ENCODE data around the gene SP100. TPM values are rescaled to one million over a fixed set of nuclear protein-coding genes. Genes with fewer than 3 reads are reported as not detected.
"Not testable (repeated sequence)": the region's sequence is repeated elsewhere in the genome, so short reads cannot be mapped to it uniquely, and the experiment has no call there.

Gene SP100
- total RNA-seq, 1 experiment from 2014 or later, result 28.4 TPM

DNA sequence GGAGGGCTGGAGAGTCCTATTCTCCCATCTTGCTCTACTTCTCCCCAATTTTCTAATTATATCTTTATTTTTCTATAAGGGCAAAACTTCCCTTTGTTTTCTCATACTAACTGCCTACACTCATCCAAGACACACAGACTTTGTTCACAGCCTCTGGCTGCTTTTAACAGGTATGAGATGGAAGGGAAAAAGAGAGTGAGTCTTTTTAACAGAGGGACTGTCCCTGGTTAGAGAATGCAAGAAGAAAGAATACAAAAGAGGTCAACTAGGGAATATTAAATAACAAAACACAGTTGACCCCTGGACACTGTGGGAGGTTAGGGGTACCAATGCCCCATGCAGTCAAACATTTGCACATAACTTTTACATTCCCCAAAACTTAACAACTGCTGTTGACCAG, 41.8 kb downstream of the SP100 start:
- no peak for DNase-seq (ENCODE audit: low spot score)

GRCh38 chr2:230459216-230459615, 43.2 kb downstream of the SP100 start:
- DNase-seq (ENCODE audit: low spot score), result no peak

DNA sequence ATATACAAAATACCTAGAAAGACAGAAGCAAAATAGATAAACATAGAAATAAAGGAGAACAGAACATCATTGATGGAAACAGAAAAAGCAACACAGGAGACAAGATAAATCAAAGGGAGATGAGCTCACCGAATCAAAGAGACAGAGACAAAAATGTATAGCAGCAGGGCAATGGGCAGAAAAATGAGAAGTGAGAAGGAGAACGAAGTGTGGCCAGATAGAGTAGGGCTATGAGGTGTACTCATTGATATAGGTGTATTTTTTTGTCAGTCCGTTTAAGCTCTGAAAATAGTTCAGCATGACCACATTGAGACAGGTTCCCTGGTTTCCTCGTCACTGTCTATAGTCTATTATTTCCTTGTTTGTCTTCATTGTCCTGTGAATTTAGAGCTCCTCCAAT, 55.1 kb downstream of the SP100 start:
- DNase-seq (ENCODE audit: low spot score), result no peak

DNA sequence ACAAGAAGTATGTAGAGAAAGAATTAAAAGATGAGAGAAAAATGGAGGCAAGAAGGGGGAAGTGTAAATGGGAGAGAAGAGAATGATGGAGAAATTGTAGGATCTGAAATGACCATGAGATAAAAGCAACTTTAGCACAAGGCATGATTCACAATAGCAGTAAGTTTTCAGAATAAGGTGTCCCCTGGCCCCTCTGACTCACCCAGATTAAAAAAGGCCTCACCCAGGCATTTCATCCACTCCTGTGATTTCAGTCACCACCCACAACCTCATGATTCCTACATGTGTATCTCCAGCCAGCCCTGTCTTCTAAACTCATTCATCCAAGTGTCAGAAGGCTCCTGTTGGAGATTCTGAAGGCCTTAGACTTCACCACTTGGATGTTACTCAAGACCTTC, 56.6 kb downstream of the SP100 start:
- DNase-seq (ENCODE audit: low spot score), result no peak

GRCh38 chr2:230473378-230473777, 57.4 kb downstream of the SP100 start:
- DNase-seq (ENCODE audit: low spot score), result no peak

DNA sequence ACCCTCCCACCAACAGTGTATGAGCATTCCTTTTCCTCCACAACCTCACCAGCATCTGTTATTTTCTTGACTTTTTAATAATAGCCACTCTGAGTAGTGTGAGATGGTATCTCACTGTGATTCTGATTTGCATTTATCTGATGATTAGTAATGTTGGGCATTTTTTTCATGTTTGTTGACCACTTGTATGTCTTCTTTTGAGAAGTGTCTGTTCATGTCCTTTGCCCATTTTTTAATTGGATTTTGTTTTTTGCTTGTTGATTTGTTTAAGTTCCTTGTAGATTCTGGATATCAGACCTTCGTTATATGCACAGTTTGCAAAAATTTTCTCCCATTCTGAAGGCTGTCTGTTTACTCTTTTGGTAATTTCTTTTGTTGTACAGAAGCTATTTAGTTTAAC, 59.1 kb downstream of the SP100 start:
- DNase-seq (ENCODE audit: low spot score), result no peak

GRCh38 chr2:230485801-230486341, 69.9 kb downstream of the SP100 start:
- DNase-seq (ENCODE audit: low spot score), result no peak

DNA sequence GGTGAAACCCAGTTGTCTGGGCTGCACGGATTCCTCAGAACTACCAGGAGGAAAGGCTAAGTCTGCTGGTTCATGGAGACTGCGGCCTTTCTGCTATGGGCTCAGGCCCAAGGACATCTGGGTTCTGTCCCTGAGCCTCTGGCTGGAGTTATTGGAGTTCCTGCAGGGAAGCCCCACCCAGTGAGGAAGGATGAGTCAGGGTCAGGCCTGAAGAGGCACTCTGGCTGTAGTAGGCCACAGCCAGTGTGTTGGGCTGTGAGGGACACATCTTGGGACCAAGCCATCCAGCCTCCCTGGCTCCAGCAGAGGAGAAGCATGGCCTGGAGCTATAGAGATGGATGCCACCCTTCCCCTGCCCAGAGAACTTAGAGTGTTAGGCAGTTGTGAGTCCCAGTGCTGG, 75.2 kb downstream of the SP100 start:
- DNase-seq (ENCODE audit: low spot score), result not testable (repeated sequence)

DNA sequence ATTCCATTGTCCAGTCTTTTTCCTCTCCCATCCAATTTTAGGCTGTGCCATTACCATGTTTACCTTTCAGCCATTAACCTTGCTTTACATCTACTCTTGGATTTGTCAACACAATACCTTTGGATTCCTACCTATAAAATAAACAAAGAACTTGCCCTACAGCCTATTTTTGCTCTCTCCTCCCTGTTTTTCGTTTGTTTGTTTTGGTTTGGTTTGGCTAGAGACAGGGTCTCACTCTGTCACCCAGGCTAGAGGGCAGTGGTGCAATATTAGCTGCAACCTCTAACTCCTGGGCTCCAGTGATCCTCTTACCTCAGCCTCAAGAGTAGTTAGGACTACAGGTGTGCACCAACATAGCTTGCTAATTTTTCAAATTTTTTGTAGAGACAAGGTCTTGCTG, 76.1 kb downstream of the SP100 start:
- DNase-seq (ENCODE audit: low spot score), result peak; percentile 2

DNA sequence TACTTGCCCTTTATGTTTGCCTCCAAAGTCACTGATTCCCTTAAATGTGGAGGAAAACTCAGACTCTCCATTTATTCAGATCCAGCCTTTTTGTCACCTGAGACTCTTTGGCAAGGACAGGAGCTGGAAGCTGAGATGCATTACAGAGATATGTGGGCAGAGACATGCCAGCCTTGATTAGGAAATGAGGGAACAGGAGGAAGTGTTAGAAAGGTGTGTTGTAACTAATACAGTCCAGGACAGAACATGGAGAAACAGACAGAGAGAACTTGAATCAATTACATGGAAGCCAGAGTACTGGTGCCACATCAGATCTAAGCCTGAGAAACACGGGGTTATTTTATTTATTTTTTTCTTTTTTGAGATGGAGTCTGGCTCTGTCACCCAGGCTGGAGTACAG, 79.0 kb downstream of the SP100 start:
- no peak for DNase-seq (ENCODE audit: low spot score)

DNA sequence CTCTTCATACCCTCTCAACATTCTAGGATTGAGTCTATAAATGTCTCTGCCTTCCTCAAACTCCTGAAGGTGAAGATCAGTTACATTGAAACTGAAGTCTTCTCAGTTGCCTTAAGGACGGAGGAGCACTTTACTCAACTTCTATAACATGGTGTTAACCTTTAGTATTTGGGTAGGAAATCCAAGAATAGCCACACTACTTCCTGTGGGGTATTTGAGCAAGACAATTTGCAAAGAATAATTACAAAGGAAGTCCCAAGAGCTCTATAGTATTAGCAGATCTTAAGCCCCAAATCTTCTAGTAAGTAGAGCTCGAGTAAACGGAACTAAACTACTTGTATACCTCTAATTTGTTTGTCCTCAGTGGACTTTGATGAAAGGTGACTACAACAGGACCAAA, 80.9 kb downstream of the SP100 start:
- no peak for DNase-seq (ENCODE audit: low spot score)

DNA sequence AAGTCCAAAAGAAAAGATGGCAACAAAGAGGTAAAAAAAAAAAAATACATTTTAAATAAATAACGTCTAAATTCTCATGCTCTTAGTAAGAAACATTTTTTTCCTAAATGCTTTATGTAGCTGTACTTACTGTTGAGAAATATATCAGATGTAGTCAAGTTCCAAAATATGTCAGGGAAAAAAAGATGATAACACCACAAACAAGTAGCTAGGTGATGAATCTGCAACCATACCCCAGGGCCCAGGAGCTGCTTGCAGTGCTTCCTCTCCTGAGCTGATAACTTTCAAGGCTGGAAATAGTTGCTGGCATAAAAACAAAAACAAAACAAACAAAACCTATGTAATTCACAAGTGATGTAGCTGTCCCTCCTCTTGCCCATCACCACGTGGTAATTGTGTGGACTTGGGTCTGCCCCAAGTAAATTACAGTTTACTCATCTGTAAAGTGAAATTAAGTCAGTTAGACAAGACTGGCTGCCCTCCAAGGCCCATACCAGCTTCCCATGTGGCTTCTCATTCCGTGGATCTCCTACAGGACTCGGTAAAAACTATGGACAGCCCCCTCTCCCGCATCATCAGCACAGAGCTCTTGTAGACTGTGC, 82.6 kb downstream of the SP100 start:
- DNase-seq (ENCODE audit: low spot score), result no peak

GRCh38 chr2:230502593-230502992, 86.6 kb downstream of the SP100 start:
- DNase-seq (ENCODE audit: low spot score), result no peak

- DNase-seq (ENCODE audit: low spot score), result no peak
These were observed 87.8 kb downstream of the SP100 start for GRCh38 chr2:230503798-230504197.

GRCh38 chr2:230505162-230505561, 89.2 kb downstream of the SP100 start:
- no peak for DNase-seq (ENCODE audit: low spot score)

GRCh38 chr2:230512955-230513748, 97.2 kb downstream of the SP100 start:
- DNase-seq (ENCODE audit: low spot score), result peak; percentile 56

DNA sequence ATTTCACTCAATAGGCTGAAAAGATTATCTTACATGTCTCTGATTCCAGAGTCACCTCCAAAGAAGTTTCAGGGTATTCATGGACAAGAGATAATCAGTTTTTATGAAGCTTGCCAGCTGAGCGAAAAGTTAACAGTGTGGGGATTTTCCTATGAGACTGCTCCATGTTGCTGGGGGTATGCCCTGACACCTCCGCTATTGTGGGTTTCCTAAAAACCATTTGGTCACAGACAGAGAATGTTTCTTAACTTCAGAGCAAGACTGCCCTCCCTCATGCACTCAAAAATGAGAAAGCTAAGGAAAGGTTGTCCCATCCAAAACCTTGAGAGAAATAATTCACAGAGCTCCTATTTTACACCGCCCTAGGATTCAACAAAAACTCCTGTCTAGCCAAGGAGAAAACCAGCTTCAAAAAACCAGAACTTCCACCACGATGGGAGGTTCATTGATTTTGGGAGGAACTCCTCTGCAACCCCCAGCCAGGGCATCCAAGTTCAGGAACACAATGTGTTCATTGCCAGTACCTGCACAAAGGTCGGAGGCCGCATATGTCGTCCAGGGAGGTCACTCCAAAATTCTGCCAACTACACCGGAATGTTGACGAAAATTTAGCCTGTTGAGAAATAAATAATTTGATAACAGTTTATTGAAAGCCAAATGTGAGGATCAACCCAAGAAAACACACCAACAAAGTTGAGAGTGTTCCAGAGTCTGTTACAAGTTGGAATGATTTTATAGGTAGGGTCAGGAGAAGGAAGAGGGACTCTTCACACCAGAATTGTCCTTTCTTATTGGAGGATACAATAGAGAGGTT, 104.3 kb downstream of the SP100 start:
- no peak for DNase-seq (ENCODE audit: low spot score)

GRCh38 chr2:230520875-230521155, 104.8 kb downstream of the SP100 start:
- DNase-seq (ENCODE audit: low spot score), result no peak

GRCh38 chr2:230521386-230521785, 105.4 kb downstream of the SP100 start:
- DNase-seq (ENCODE audit: low spot score), result no peak

GRCh38 chr2:230525682-230526081, 109.7 kb downstream of the SP100 start:
- DNase-seq (ENCODE audit: low spot score), result peak; percentile 62

DNA sequence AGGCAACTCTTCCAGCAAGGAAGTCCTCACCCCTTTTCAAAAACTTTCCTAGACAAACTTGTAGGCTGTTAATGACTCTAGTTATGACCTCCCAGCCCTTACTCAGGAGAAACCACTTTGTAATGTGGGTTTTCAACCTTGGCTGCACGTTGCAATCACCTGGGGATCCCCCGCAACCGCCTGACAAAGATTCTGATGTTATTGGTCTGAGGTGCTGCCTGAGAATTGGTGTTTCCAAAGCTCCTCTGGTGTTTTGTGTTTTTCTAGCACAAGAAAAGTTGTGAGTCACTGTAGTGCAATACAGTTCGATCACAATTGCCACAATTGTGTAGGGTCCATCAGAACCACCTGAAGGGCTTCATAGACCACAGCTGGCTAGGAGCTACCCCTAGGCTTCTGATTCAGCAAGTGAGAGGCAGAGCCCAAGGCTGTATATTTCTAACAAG, 121.6 kb downstream of the SP100 start:
- DNase-seq (ENCODE audit: low spot score), result no peak

DNA sequence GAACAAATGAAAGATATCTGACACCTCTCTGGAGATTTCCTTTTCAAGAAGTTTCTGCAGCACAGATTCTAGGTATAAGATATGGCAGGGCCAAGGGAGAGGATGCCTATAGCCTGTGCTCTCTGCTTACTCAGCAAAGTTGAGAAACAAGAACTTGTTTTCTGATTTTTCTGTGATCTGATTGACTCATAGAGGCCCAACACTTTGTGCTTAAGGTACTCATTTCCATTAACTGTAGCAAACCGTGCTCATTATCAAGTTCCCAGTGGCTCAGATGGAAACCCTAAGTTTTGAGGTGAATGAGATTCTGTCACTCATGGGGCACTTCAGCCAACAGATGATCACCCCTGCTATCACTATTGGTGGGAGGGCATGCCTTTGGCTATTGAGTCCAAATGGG, 124.3 kb downstream of the SP100 start:
- DNase-seq (ENCODE audit: low spot score), result no peak

Measured in HT-29 (cell line).